DMS79 treated with DMSO at 0.1 percent for 48 hours (cell line): ENCODE data around the gene DOK5.
"Not testable (repeated sequence)": the region's sequence is repeated elsewhere in the genome, so short reads cannot be mapped to it uniquely, and the experiment has no call there.

Experiments
- DNase-seq: peaks from one replicate; lab custom pipeline; 2025; lab: John Stamatoyannopoulos, UW

The DOK5 gene

GRCh38 chr20:54470697-54471096 is 4.7 kb upstream of the DOK5 start:
- no peak for DNase-seq

GRCh38 chr20:54472607-54473006 is 2.8 kb upstream of the DOK5 start:
- no peak for DNase-seq

GRCh38 chr20:54473340-54473739 is 2.1 kb upstream of the DOK5 start:
- DNase-seq = no peak

- DNase-seq = no peak
Measured at GRCh38 chr20:54474046-54474445, 1.3 kb upstream of the DOK5 start.

- no peak for DNase-seq
Measured at GRCh38 chr20:54474866-54475265, 527 bp upstream of the DOK5 start.

- DNase-seq = no peak
Measured at GRCh38 chr20:54476169-54477009, 996 bp downstream of the DOK5 start.

- no peak for DNase-seq
Measured at GRCh38 chr20:54477191-54477955, 2.0 kb downstream of the DOK5 start.

GRCh38 chr20:54479138-54479906 is 3.9 kb downstream of the DOK5 start:
- DNase-seq = no peak

- not testable (repeated sequence) for DNase-seq
Measured at GRCh38 chr20:54479937-54480336, 4.5 kb downstream of the DOK5 start.

GRCh38 chr20:54481442-54481841 is 6.0 kb downstream of the DOK5 start:
- DNase-seq = no peak

GRCh38 chr20:54485631-54486030 is 10.2 kb downstream of the DOK5 start:
- no peak for DNase-seq

- no peak for DNase-seq
Measured at GRCh38 chr20:54486585-54486984, 11.2 kb downstream of the DOK5 start.

GRCh38 chr20:54488442-54488841 is 13.0 kb downstream of the DOK5 start:
- DNase-seq = no peak

- DNase-seq = no peak
Measured at GRCh38 chr20:54491506-54491905, 16.1 kb downstream of the DOK5 start.

GRCh38 chr20:54494303-54495006 is 19.1 kb downstream of the DOK5 start:
- DNase-seq = no peak

- no peak for DNase-seq
Measured at GRCh38 chr20:54497931-54498718, 22.7 kb downstream of the DOK5 start.

GRCh38 chr20:54499111-54499510 is 23.7 kb downstream of the DOK5 start:
- DNase-seq = no peak

GRCh38 chr20:54502179-54502578 is 26.8 kb downstream of the DOK5 start:
- DNase-seq = no peak

- DNase-seq = no peak
Measured at GRCh38 chr20:54506643-54507042, 31.2 kb downstream of the DOK5 start.

GRCh38 chr20:54510541-54511129 is 35.2 kb downstream of the DOK5 start:
- no peak for DNase-seq

GRCh38 chr20:54512694-54513093 is 37.3 kb downstream of the DOK5 start:
- DNase-seq = no peak
